MM.1S (cell line): ENCODE measurements around the gene NTF3.

ENCODE experiments used
- DNase-seq: peaks from one replicate; pipeline ENCODE4 v3.0.0-alpha.2; 2015
- H2AFZ ChIP-seq: fragments of 300-600 bp; sonication (generic); 2 replicates; pipeline ENCODE4 v1.6.0; 2016; ENCODE audit warnings: antibody characterized with exemption, low read length
- H3F3A ChIP-seq: fragments of 300-600 bp; sonication (generic); 2 replicates; pipeline ENCODE4 v1.6.1; 2016; ENCODE audit warnings: mild to moderate bottlenecking, antibody characterized with exemption, low read length, moderate library complexity, mixed read lengths; ENCODE audit not compliant: insufficient read depth
- H3K27ac ChIP-seq: fragments of 300-600 bp; sonication (generic); 2 replicates; pipeline ENCODE4 v1.5.1; 2016; ENCODE audit warnings: mild to moderate bottlenecking, low read length
- H3K27me3 ChIP-seq: fragments of 300-600 bp; sonication (generic); replicated peaks from 2 replicates; pipeline ENCODE4 v1.6.0; 2016; ENCODE audit warnings: low read length; ENCODE audit not compliant: insufficient read depth
- H3K36me3 ChIP-seq: fragments of 300-600 bp; sonication (generic); replicated peaks from 2 replicates; pipeline ENCODE4 v1.6.1; 2016; ENCODE audit warnings: mild to moderate bottlenecking, low read length, mixed read lengths; ENCODE audit not compliant: insufficient read depth
- H3K4me1 ChIP-seq: fragments of 300-600 bp; sonication (generic); 2 replicates; pipeline ENCODE4 v1.6.1; 2016; ENCODE audit warnings: low read length, mixed read lengths
- H3K4me2 ChIP-seq: fragments of 300-600 bp; sonication (generic); 2 replicates; pipeline ENCODE4 v1.6.0; 2016; ENCODE audit warnings: low read depth, low read length
- H3K4me3 ChIP-seq: fragments of 300-600 bp; sonication (generic); 2 replicates; pipeline ENCODE4 v1.5.1; 2016; ENCODE audit warnings: low read length, mixed read lengths
- H3K79me2 ChIP-seq: fragments of 300-600 bp; sonication (generic); 2 replicates; pipeline ENCODE4 v1.6.1; 2016; ENCODE audit warnings: mixed run types, low read length, mixed read lengths
- H3K9ac ChIP-seq: fragments of 300-600 bp; sonication (generic); 2 replicates; pipeline ENCODE4 v1.6.1; 2016; ENCODE audit warnings: low read length, mixed read lengths
- H3K9me2 ChIP-seq: fragments of 300-600 bp; sonication (generic); replicated peaks from 2 replicates; pipeline ENCODE4 v1.6.1; 2016; ENCODE audit warnings: mild to moderate bottlenecking, low read length, mixed read lengths; ENCODE audit not compliant: insufficient read depth
- H3K9me3 ChIP-seq: fragments of 300-600 bp; sonication (generic); replicated peaks from 2 replicates; pipeline ENCODE4 v1.6.1; 2016; ENCODE audit warnings: mild to moderate bottlenecking, low read length, mixed read lengths; ENCODE audit not compliant: insufficient read depth
- H4K20me1 ChIP-seq: fragments of 300-600 bp; sonication (generic); 2 replicates; pipeline ENCODE4 v1.6.1; 2016; ENCODE audit warnings: mild to moderate bottlenecking, low read length, moderate library complexity, mixed read lengths; ENCODE audit not compliant: insufficient read depth
- EZH2 ChIP-seq: fragments of 300-600 bp; sonication (generic); optimal IDR thresholded peaks from 2 replicates; pipeline ENCODE3; 2017; ENCODE audit warnings: low read depth, mild to moderate bottlenecking, antibody characterized with exemption, low read length, mixed read lengths
- EZH2phosphoT487 ChIP-seq: fragments of 300-600 bp; sonication (generic); IDR thresholded peaks from 2 replicates; pipeline ENCODE4 v1.6.1; 2018; ENCODE audit warnings: antibody characterized with exemption, low read length
- TF ChIP-seq, protein P1 (sequence below): fragments of 300-600 bp; sonication (generic); IDR thresholded peaks from 2 replicates; pipeline ENCODE4 v1.5.1; 2016; ENCODE audit warnings: antibody characterized with exemption, low read length, mixed read lengths

NTF3 gene

DNA sequence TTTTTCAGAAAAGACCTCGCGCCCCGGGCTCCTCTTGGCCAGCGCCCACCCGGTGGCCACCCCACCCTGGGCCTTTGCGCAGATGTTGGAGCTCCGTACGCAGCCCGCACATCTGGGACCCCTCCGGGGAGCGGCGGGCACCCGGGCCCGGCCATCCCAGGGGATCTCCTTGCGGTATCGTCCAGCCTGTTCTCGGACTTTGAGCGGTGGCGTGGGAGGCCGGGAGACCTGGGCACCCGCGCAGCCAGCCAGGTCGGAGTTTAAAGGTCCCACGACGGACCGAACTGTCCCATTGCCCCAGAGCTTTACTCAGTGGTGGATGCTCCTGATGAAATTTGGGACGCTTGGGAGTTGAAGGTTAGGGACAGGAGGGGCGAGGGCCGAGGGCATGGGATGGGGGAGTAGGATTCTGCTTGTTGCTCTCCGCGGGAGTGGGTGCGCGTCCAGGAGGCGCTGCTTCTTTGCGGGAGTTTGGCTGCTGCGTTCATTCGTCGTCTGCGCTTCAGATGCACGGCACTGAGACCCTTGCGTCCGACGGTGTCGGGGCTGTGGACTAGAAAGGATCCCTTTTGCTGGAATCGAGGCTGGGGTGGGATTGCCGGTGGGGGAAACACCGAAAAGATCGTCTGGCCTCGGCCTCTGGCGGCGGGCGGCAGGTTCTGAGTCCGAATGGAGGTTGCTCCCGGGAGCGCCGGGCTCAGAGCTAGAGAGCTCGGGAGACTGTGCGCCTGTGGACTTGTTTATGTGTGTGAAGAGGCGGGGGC is 1.4 kb downstream of the NTF3 start:
- H3K4me3 ChIP-seq = no peak overlapping the region
- H3K9ac ChIP-seq = no peak overlapping the region
- H3K27ac ChIP-seq = no peak overlapping the region
- TF ChIP-seq, protein P1, sequence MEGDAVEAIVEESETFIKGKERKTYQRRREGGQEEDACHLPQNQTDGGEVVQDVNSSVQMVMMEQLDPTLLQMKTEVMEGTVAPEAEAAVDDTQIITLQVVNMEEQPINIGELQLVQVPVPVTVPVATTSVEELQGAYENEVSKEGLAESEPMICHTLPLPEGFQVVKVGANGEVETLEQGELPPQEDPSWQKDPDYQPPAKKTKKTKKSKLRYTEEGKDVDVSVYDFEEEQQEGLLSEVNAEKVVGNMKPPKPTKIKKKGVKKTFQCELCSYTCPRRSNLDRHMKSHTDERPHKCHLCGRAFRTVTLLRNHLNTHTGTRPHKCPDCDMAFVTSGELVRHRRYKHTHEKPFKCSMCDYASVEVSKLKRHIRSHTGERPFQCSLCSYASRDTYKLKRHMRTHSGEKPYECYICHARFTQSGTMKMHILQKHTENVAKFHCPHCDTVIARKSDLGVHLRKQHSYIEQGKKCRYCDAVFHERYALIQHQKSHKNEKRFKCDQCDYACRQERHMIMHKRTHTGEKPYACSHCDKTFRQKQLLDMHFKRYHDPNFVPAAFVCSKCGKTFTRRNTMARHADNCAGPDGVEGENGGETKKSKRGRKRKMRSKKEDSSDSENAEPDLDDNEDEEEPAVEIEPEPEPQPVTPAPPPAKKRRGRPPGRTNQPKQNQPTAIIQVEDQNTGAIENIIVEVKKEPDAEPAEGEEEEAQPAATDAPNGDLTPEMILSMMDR = no peak
- TF ChIP-seq EZH2 (no peak), EZH2phosphoT487 (no peak)
- H3K4me1 ChIP-seq = no peaks in the 10 kb centered on the region
- no peaks in the 10 kb centered on the region for H3K9me3 ChIP-seq
- H2AFZ ChIP-seq = no peak overlapping the region
- H3K27me3 ChIP-seq = peaks cover 30% of the 10 kb centered on the region
- H3K4me2 ChIP-seq = no peak overlapping the region
- no peaks in the 10 kb centered on the region for H3K9me2 ChIP-seq
- H3K36me3 ChIP-seq = no peaks in the 10 kb centered on the region
- no peaks in the 10 kb centered on the region for H4K20me1 ChIP-seq
- H3F3A ChIP-seq = no peaks in the 10 kb centered on the region
- no peak for DNase-seq
- no peaks in the 10 kb centered on the region for H3K79me2 ChIP-seq

DNA sequence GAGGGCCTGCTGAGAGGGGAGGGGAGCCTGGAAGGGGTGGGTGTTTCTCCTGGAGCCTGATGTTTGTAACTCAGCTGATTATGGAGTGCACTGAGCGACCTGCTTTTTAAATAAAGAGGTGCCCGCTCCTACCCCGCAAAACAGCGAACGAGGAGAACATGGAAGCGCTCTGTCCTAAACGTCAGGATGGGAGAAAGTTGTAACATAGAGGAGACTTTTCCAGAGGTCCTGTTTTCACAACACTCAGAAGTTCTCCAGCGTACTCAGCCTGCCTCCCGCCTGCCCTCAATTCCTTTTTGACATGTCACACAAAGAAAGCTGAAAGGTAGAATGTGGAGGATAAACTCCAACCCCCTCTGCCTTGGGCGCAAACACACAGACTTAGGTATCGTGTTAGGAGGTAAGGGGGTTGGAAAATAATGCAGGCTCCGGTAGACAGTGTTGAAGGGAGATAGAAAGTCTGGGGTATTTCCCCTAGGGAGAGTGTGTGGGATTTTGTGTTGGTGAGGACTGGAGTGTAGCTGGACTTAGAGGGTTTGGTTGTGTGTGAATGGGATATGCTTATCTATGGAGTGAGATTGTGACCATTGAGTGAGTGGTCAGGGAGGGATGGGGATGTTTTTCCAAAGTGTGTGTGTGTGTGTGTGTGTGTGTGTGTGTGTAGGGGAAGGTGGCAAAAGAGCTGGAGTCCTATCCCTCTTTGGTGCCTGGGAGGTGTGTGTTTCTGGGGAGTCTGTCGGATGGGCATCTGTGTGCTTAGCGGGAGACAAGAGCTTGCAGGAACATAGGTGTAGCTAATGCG is 2.1 kb downstream of the NTF3 start:
- Histone ChIP-seq H3K27me3 (peaks cover 30% of the 10 kb centered on the region), H3K4me2 (no peak overlapping the region), H3K4me3 (no peak overlapping the region)

DNA sequence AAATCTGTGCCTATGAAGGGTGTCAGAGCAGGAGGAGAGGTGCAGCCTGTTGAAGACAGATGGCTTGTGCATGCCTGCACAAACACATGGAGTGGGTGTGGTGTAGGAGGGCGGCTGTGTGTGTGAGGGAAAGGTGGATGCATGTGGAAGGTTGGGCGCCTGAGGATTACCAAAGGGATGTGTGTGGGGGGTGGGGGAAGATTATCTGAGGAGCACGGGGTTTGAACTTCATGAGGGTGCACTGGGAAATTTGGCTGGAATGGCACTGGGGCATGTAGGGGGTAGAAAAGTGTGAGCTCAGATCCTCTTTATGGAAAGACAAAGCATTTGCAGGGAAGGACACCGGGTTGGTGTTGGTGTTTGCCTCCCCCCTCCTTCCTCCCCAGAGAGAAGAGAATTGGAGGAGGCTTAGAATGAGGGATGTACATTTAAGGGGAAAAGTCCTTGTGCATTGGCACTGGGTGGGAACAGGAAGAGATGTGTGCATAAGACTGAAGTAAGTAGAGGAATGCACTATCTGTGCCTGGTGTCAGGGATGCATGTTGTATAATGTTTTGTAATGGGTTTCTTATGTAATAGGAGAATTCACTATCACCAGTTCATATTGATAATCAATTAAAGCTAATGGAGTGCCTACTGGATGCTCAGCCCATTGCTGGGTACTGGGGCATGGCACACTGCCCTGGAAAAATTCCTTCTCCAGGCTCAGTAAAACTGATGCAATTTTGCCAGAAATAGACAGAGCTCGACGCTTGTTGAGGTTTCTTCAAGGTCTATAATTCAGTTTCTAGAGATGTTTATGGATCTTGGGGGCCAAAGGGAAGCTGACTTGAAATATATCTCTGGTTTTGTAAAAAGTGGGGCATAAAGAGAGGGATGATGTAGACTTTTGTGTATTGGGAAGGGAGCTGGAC is 3.0 kb downstream of the NTF3 start:
- Histone ChIP-seq H3K4me1 (no peaks in the 10 kb centered on the region), H3K9me3 (no peaks in the 10 kb centered on the region), H3K27ac (no peak overlapping the region), H3K4me3 (no peak overlapping the region), H3K9me2 (no peaks in the 10 kb centered on the region), H3K27me3 (peaks cover 30% of the 10 kb centered on the region), H4K20me1 (no peaks in the 10 kb centered on the region), H2AFZ (no peak overlapping the region), H3K4me2 (no peak overlapping the region), H3K79me2 (no peaks in the 10 kb centered on the region), H3K9ac (no peak overlapping the region), H3K36me3 (no peaks in the 10 kb centered on the region), H3F3A (no peaks in the 10 kb centered on the region)
- TF ChIP-seq EZH2 = no peak
- TF ChIP-seq, protein P1 = no peak
- no peak for TF ChIP-seq EZH2phosphoT487
- DNase-seq = no peak

More for the DNA sequence above, 2.1 kb downstream of the NTF3 start:
- Histone ChIP-seq H3K79me2 (no peaks in the 10 kb centered on the region), H3K27ac (no peak overlapping the region), H3K36me3 (no peaks in the 10 kb centered on the region), H3F3A (no peaks in the 10 kb centered on the region), H3K9me3 (no peaks in the 10 kb centered on the region), H3K4me1 (no peaks in the 10 kb centered on the region), H2AFZ (no peak overlapping the region), H3K9ac (no peak overlapping the region), H4K20me1 (no peaks in the 10 kb centered on the region), H3K9me2 (no peaks in the 10 kb centered on the region)
- TF ChIP-seq, protein P1 = no peak
- no peak for DNase-seq
